Measurements from ENCODE around the gene MBD5.

MBD5 gene

GRCh38 chr2:148013876-148014275, 7.0 kb upstream of the MBD5 start:
- TF ChIP-seq TAF1 (IDR thresholded peaks at IDR 0.05; ENCODE audit: low read depth), result no peak
- TF ChIP-seq YY1 (IDR thresholded peaks at IDR 0.05; ENCODE audit: low read depth), result no peak
- no peak for TF ChIP-seq CEBPB (IDR thresholded peaks at IDR 0.05)
- TF ChIP-seq FOXM1 (IDR thresholded peaks at IDR 0.05; ENCODE audit: borderline replicate concordance, low read depth), result no peak
- no peak for TF ChIP-seq ZBTB7A (IDR thresholded peaks at IDR 0.05; ENCODE audit: low read depth)
- no peak for TF ChIP-seq TEAD4 (IDR thresholded peaks at IDR 0.05)
- TF ChIP-seq NFIC (IDR thresholded peaks at IDR 0.05), result no peak

GRCh38 chr2:148014616-148015015, 6.3 kb upstream of the MBD5 start:
- TF ChIP-seq TEAD4 (IDR thresholded peaks at IDR 0.05), result no peak
- no peak for TF ChIP-seq RAD21 (IDR thresholded peaks at IDR 0.05; ENCODE audit: low read depth)
- no peak for TF ChIP-seq EP300 (IDR thresholded peaks at IDR 0.05; ENCODE audit: borderline replicate concordance)
- TF ChIP-seq USF1 (IDR thresholded peaks at IDR 0.05), result no peak
- TF ChIP-seq EGR1 (IDR thresholded peaks at IDR 0.05), result no peak
- no peak for TF ChIP-seq ZBTB7A (IDR thresholded peaks at IDR 0.05; ENCODE audit: low read depth)
- TF ChIP-seq MAX (IDR thresholded peaks at IDR 0.05), result no peak
- no peak for TF ChIP-seq REST (IDR thresholded peaks at IDR 0.05; ENCODE audit: low read depth)
- TF ChIP-seq TAF1 (IDR thresholded peaks at IDR 0.05; ENCODE audit: low read depth), result no peak
- TF ChIP-seq CEBPB (IDR thresholded peaks at IDR 0.05), result no peak
- TF ChIP-seq FOXM1 (IDR thresholded peaks at IDR 0.05; ENCODE audit: borderline replicate concordance, low read depth), result no peak

GRCh38 chr2:148020111-148021058, 506 bp upstream of the MBD5 start, which contains the start of gene ORC4:
Gene ORC4, minus strand, starts transcription at chr2:148020737. Its CDS starts 44,779 bp downstream, at chr2:147975958.
- TF ChIP-seq USF1 (IDR thresholded peaks at IDR 0.05), result peak; percentile 94
- peak; percentile 64 for TF ChIP-seq TCF12 (IDR thresholded peaks at IDR 0.05; ENCODE audit: low read depth)
- peak; percentile 24 for TF ChIP-seq TEAD4 (IDR thresholded peaks at IDR 0.05)
- no peak for TF ChIP-seq CEBPB (IDR thresholded peaks at IDR 0.05)
- no peak for TF ChIP-seq NFIC (IDR thresholded peaks at IDR 0.05)
- peak; percentile 80 for TF ChIP-seq MAX (IDR thresholded peaks at IDR 0.05)
- TF ChIP-seq TAF1 (IDR thresholded peaks at IDR 0.05; ENCODE audit: low read depth), result peak; percentile 69
- TF ChIP-seq YY1 (IDR thresholded peaks at IDR 0.05; ENCODE audit: low read depth), result 0 out of 2 replicates have a peak, but pooled peaks have one; percentile 10
- TF ChIP-seq EGR1 (IDR thresholded peaks at IDR 0.05), result peak; percentile 91
- TF ChIP-seq EP300 (IDR thresholded peaks at IDR 0.05; ENCODE audit: borderline replicate concordance), result peak; percentile 33; the same call in 1 of the 2 replicates
- peak; percentile 47; the same call in 1 of the 2 replicates for TF ChIP-seq CREB1 (IDR thresholded peaks at IDR 0.05; ENCODE audit: low read depth)
- no peak for TF ChIP-seq ZBTB7A (IDR thresholded peaks at IDR 0.05; ENCODE audit: low read depth)

- no peak for TF ChIP-seq CEBPB (IDR thresholded peaks at IDR 0.05)
- no peak for TF ChIP-seq USF1 (IDR thresholded peaks at IDR 0.05)
- no peak for TF ChIP-seq EGR1 (IDR thresholded peaks at IDR 0.05)
- no peak for TF ChIP-seq REST (IDR thresholded peaks at IDR 0.05; ENCODE audit: low read depth)
- no peak for TF ChIP-seq TAF1 (IDR thresholded peaks at IDR 0.05; ENCODE audit: low read depth)
- no peak for TF ChIP-seq CREB1 (IDR thresholded peaks at IDR 0.05; ENCODE audit: low read depth)
- TF ChIP-seq ZBTB7A (IDR thresholded peaks at IDR 0.05; ENCODE audit: low read depth), result no peak
- no peak for TF ChIP-seq NFIC (IDR thresholded peaks at IDR 0.05)
- TF ChIP-seq YY1 (IDR thresholded peaks at IDR 0.05; ENCODE audit: low read depth), result no peak
- TF ChIP-seq TCF12 (IDR thresholded peaks at IDR 0.05; ENCODE audit: low read depth), result no peak
- no peak for TF ChIP-seq FOXM1 (IDR thresholded peaks at IDR 0.05; ENCODE audit: borderline replicate concordance, low read depth)
- TF ChIP-seq TEAD4 (IDR thresholded peaks at IDR 0.05), result no peak
- no peak for TF ChIP-seq EP300 (IDR thresholded peaks at IDR 0.05; ENCODE audit: borderline replicate concordance)
- no peak for TF ChIP-seq RAD21 (IDR thresholded peaks at IDR 0.05; ENCODE audit: low read depth)
- no peak for TF ChIP-seq MAX (IDR thresholded peaks at IDR 0.05)
Measured at GRCh38 chr2:148021886-148022285, 995 bp downstream of the MBD5 start.
